Measurements from ENCODE around the gene THADA.
"Not testable (repeated sequence)": the region's sequence is repeated elsewhere in the genome, so short reads cannot be mapped to it uniquely, and the experiment has no call there.

Gene THADA

DNA sequence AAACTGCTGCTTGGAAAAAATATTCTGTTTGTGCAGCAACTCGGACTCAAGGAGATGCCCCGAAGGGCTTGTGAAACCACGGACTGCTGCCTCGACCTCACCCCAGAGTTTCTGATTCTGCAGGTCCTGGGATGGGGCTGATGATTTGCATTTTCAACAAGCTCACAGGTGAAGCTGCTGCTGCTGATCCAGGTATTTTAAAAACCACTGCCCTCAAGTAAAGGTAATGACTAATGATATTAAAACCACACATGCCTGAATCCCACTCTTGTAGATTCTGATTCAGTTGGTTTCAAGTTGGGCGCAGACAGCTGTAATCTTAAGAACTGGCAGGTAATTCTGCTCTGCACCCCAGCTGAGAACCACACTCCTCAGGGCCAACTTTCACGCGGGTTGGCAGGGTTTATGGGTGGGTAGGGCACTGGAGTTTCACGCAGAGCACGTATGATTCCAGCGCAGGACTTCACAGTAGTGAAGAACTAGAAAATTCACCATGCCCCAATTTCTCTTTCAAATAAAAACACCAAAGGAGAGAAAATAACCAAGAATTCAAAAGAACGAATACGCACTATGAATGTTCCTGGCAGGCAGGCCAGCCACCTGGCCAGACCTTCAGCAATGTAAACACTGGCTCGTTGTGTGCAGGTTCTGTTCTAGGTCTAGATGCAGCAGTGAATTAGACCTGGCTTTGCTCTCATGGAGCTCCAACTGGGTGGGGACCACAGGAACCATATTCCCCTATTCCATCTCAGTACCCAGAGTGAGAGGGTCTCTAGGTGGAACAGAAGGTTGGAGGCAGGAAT is 294.9 kb downstream of the THADA start:
- no peak for DNase-seq (ENCODE audit: insufficient read length, low spot score)
- FAIRE-seq = no peak
- TF ChIP-seq, protein P1, sequence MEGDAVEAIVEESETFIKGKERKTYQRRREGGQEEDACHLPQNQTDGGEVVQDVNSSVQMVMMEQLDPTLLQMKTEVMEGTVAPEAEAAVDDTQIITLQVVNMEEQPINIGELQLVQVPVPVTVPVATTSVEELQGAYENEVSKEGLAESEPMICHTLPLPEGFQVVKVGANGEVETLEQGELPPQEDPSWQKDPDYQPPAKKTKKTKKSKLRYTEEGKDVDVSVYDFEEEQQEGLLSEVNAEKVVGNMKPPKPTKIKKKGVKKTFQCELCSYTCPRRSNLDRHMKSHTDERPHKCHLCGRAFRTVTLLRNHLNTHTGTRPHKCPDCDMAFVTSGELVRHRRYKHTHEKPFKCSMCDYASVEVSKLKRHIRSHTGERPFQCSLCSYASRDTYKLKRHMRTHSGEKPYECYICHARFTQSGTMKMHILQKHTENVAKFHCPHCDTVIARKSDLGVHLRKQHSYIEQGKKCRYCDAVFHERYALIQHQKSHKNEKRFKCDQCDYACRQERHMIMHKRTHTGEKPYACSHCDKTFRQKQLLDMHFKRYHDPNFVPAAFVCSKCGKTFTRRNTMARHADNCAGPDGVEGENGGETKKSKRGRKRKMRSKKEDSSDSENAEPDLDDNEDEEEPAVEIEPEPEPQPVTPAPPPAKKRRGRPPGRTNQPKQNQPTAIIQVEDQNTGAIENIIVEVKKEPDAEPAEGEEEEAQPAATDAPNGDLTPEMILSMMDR (IDR thresholded peaks at IDR 0.05; ENCODE audit: insufficient read depth, missing control alignments) = no peak

DNA sequence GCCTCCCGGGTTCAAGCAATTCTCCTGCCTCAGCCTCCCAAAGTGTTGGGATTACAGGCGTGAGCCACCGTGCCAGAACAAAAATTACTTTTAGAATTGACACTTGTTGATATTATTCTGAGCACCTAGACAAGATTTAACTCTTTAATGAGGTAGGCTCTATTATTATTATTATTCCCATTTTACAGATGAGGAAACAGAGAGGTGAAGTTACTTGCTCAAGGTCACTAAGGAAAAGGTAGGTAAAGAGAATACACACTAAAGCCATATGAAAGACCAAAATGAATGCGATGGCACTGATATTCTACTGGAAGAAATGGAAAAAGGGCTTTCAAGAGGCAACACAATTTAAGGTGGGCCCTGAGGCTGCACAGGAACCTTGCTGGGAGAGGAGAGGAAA is 295.6 kb downstream of the THADA start:
- no peak for DNase-seq (ENCODE audit: insufficient read length, low spot score)
- FAIRE-seq = no peak
- TF ChIP-seq, protein P1 (IDR thresholded peaks at IDR 0.05; ENCODE audit: insufficient read depth, missing control alignments) = no peak

DNA sequence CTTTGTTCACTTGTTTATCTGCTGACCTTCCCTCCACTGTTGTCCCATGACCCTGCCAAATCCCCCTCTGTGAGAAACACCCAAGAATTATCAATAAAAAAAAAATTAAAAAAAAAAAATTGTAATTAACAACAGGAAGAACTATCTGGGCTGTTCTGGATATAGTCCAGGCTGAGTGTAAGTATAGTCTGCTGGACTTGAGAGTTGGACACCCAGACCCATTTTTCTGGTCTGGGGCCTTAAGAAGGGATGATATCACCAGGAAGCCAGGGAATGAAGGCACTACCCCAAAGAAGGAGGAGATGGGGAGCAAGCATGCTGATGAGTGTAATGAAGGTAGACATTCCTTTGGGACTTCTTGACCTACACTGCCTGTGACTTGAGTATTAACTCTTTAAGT is 297.3 kb downstream of the THADA start:
- TF ChIP-seq, protein P1 (IDR thresholded peaks at IDR 0.05; ENCODE audit: insufficient read depth, missing control alignments) = no peak
- DNase-seq (ENCODE audit: insufficient read length, low spot score) (no peak), FAIRE-seq (no peak)

DNA sequence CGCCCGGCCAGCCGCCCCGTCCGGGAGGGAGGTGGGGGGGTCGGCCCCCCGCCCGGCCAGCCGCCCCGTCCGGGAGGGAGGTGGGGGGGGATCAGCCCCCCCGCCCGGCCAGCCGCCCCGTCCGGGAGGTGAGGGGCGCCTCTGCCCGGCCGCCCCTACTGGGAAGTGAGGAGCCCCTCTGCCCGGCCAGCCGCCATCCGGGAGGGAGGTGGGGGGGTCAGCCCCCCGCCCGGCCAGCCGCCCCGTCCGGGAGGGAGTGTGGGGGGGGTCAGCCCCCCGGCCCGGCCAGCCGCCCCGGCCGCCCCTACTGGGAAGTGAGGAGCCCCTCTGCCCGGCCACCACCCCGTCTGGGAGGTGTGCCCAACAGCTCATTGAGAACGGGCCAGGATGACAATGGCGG is 298.1 kb downstream of the THADA start:
- FAIRE-seq; DNase-seq (ENCODE audit: insufficient read length, low spot score): not testable (repeated sequence)

DNA sequence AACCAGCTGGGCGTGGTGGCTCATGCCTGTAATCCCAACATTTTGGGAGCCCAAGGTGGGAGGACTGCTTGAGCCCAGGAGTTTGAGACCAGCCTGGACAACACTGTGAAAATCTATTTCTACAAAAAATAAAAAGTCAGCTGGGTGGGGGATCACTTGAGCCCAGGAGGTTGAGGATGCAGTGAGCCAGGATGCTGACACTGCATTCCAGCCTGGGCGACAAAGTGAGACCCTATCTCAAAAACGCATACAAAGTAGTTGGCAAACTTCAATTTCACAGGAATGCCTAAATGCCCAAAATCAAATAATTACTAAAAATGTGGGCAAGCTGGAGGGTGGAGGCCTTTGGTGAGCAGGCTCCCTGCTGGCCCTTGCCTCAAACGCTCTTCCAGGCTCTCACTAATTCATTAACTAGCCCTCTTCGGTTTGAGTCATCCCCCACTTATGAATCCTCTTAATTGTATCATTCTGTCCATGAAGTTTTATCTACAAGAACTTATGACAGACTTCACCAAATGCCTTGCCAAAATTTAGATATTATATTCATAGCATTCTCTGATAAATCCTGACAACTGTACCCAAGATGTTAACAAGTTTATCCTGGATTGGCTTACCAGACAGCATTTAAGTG is 300.8 kb downstream of the THADA start:
- FAIRE-seq = no peak
- DNase-seq (ENCODE audit: insufficient read length, low spot score) = no peak
- TF ChIP-seq, protein P1 (IDR thresholded peaks at IDR 0.05; ENCODE audit: insufficient read depth, missing control alignments) = no peak

DNA sequence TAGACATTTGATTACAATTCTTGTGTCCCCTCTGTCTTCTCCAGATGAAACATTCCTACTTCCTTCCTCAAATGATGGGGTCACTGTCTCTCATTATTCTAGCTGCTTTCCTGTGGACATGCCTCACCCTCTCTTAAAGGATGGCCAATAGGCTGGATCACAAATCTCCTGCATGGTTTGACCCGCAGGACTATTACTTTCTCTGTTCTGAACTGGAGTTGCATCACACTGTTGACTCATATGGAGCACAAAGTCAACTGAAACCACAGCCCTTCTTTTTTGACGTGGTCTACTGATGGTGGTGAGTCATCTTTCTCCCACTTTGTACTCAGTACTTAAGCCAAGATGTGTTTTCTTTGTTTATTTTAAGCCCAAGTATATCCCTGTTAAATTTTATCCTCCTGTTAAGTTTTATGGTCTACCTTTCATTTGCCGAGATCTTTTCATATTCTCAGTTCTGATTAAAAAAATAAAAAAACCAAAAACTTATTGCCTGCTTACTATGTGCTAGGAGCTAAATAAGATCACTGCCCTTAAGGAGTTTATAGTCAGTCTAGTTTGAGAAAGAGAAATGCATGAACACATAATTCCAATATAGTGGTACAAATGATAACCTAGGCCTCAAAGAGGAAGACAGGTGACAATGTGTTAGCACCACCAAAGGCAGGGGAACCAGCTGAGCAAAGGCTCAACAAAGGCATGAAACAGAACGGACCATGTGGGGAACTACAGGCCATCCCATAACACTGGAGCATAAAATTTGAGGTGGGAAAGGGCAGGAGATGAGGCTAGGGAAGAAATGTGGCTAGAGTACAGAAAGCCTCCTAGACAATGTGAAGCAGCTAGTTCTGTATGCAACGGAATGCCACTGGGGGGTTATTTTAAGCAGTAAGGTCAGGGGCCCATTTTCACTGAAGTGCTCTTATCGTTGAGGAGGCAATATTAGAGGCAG is 301.8 kb downstream of the THADA start:
- TF ChIP-seq, protein P1 (IDR thresholded peaks at IDR 0.05; ENCODE audit: insufficient read depth, missing control alignments) = no peak
- DNase-seq (ENCODE audit: insufficient read length, low spot score) (no peak), FAIRE-seq (no peak)

Data from D721Med (cell line).